Osteoblast (primary cell): ENCODE data around the gene ABCA4. TPM values are rescaled to one million over a fixed set of nuclear protein-coding genes. Genes with fewer than 3 reads are reported as not detected.

Source experiments
- DNase-seq: peaks from one replicate; pipeline ENCODE4 v3.0.0; 2011; ENCODE audit warnings: low spot score, mixed read lengths; ENCODE audit not compliant: insufficient read length; ENCODE audit errors: missing footprints
- H2AFZ ChIP-seq: 2 replicates; pipeline ENCODE4 v1.6.0; 2011; ENCODE audit warnings: mild to moderate bottlenecking, low read length
- H3K27ac ChIP-seq: 2 replicates; pipeline ENCODE4 v1.5.1; 2011; ENCODE audit warnings: mild to moderate bottlenecking, low read depth, low read length, moderate library complexity
- H3K27me3 ChIP-seq: 2 replicates; pipeline ENCODE4 v1.6.0; 2012; ENCODE audit warnings: mild to moderate bottlenecking, control low read depth, inconsistent platforms, low read length, moderate library complexity; ENCODE audit not compliant: insufficient read depth
- H3K36me3 ChIP-seq: 2 replicates; pipeline ENCODE4 v1.5.1; 2011; ENCODE audit warnings: mild to moderate bottlenecking, low read length, control low read depth, moderate library complexity; ENCODE audit not compliant: insufficient read depth
- H3K4me1 ChIP-seq: 2 replicates; pipeline ENCODE4 v1.5.1; 2011; ENCODE audit warnings: mild to moderate bottlenecking, low read length, control low read depth, moderate library complexity; ENCODE audit not compliant: insufficient read depth
- H3K4me2 ChIP-seq: 2 replicates; pipeline ENCODE4 v1.6.0; 2011; ENCODE audit warnings: mild to moderate bottlenecking, low read length; ENCODE audit not compliant: insufficient read depth
- H3K4me3 ChIP-seq: fragments of 200-600 bp; sonication (generic); 3 replicates; pipeline ENCODE4 v1.5.1; 2012; ENCODE audit warnings: mild to moderate bottlenecking, low read length, inconsistent platforms; ENCODE audit not compliant: insufficient read depth
- H3K79me2 ChIP-seq: 2 replicates; pipeline ENCODE4 v1.6.0; 2012; ENCODE audit warnings: mild to moderate bottlenecking, low read length, control low read depth, inconsistent platforms; ENCODE audit not compliant: insufficient read depth
- H3K9me3 ChIP-seq: 2 replicates; pipeline ENCODE4 v1.5.1; 2011; ENCODE audit warnings: low read depth, low read length, control low read depth
- H4K20me1 ChIP-seq: 2 replicates; pipeline ENCODE4 v1.6.0; 2012; ENCODE audit warnings: mild to moderate bottlenecking, low read length, control low read depth; ENCODE audit not compliant: insufficient read depth
- total RNA-seq: library from RNA; depleted of rRNA; stranded (reverse); fragments of >200 nt; gene quantifications from 2 replicates; pipeline ENCODE4 v1.2.3, GENCODE V29; 2012
- TF ChIP-seq, protein P1 (sequence below): IDR thresholded peaks from 2 replicates; pipeline ENCODE4 v1.5.1; 2011; ENCODE audit warnings: mild to moderate bottlenecking, low read depth, low read length, moderate library complexity; ENCODE audit errors: extremely low read depth

ABCA4 gene
- total RNA-seq, 1 donor: 1.1 TPM

- Histone ChIP-seq H3K9me3 (no peaks in the 10 kb centered on the region), H3K4me1 (peaks cover 25% of the 10 kb centered on the region), H3K4me2 (no peak overlapping the region), H3K79me2 (no peaks in the 10 kb centered on the region), H4K20me1 (no peaks in the 10 kb centered on the region), H2AFZ (no peak overlapping the region), H3K4me3 (no peak overlapping the region), H3K27me3 (no peaks in the 10 kb centered on the region), H3K27ac (no peak overlapping the region), H3K36me3 (no peaks in the 10 kb centered on the region)
- TF ChIP-seq, protein P1, sequence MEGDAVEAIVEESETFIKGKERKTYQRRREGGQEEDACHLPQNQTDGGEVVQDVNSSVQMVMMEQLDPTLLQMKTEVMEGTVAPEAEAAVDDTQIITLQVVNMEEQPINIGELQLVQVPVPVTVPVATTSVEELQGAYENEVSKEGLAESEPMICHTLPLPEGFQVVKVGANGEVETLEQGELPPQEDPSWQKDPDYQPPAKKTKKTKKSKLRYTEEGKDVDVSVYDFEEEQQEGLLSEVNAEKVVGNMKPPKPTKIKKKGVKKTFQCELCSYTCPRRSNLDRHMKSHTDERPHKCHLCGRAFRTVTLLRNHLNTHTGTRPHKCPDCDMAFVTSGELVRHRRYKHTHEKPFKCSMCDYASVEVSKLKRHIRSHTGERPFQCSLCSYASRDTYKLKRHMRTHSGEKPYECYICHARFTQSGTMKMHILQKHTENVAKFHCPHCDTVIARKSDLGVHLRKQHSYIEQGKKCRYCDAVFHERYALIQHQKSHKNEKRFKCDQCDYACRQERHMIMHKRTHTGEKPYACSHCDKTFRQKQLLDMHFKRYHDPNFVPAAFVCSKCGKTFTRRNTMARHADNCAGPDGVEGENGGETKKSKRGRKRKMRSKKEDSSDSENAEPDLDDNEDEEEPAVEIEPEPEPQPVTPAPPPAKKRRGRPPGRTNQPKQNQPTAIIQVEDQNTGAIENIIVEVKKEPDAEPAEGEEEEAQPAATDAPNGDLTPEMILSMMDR: no peak
- DNase-seq: no peak
Observed at GRCh38 chr1:94026619-94027380, 94.1 kb downstream of the ABCA4 start.

- Histone ChIP-seq H3K36me3 (no peaks in the 10 kb centered on the region), H3K79me2 (no peaks in the 10 kb centered on the region), H3K27ac (no peak overlapping the region), H3K4me1 (peaks cover 37% of the 10 kb centered on the region), H2AFZ (peak overlapping the region; percentile 86), H3K4me2 (peak overlapping the region; percentile 87), H3K9me3 (no peaks in the 10 kb centered on the region), H3K4me3 (peak overlapping the region; percentile 63), H3K27me3 (no peaks in the 10 kb centered on the region), H4K20me1 (no peaks in the 10 kb centered on the region)
- peak; percentile 89 for DNase-seq
- TF ChIP-seq, protein P1: peak; percentile 79
Observed at GRCh38 chr1:94025383-94026340, 95.3 kb downstream of the ABCA4 start.

- Histone ChIP-seq H3K27ac (no peak overlapping the region), H3K4me2 (no peak overlapping the region)
Observed at GRCh38 chr1:94024104-94024792, 96.7 kb downstream of the ABCA4 start.

More at GRCh38 chr1:94024104-94024792, 96.7 kb downstream of the ABCA4 start:
- Histone ChIP-seq H3K4me3 (no peak overlapping the region), H3K27me3 (no peaks in the 10 kb centered on the region), H4K20me1 (no peaks in the 10 kb centered on the region), H3K4me1 (peaks cover 44% of the 10 kb centered on the region), H3K9me3 (no peaks in the 10 kb centered on the region), H3K79me2 (no peaks in the 10 kb centered on the region), H2AFZ (no peak overlapping the region), H3K36me3 (no peaks in the 10 kb centered on the region)
- TF ChIP-seq, protein P1: no peak
- no peak for DNase-seq
